Measurements from ENCODE around the gene NCK1. TPM values are rescaled to one million over a fixed set of nuclear protein-coding genes. Genes with fewer than 3 reads are reported as not detected.

Gene NCK1
- total RNA-seq, 4 donors from 2014 or later, result 34.9 to 57.7 (median 50.8) TPM

DNA sequence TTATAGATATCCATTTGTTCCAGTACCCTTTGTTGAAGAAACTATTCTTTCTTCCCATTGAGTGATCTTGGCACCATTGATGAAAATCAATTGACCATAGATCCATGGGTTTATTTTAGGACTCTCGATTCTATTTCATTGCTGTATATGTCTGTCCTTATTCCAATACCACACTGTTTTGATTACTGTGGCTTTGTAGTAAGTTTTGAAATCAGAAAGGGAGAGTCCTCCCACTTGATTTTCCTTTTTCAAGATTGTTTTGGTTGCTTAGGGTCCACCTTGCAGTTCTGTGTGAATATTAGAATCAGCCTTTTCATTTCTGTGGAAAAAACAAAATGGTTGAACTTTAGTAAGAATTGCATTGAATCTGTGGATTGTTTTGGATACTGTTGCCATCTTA lies 75.2 kb downstream of the NCK1 start:
- ATAC-seq (ENCODE audit: low FRiP score) (no peak), DNase-seq (ENCODE audit: low spot score) (no peak)
- no peak for TF ChIP-seq CTCF (IDR thresholded peaks at IDR 0.05)

- TF ChIP-seq CTCF (IDR thresholded peaks at IDR 0.05), result no peak
- no peak for DNase-seq (ENCODE audit: low spot score)
- ATAC-seq (ENCODE audit: low FRiP score), result no peak
Observed at GRCh38 chr3:136937851-136938250, 75.8 kb downstream of the NCK1 start.

DNA sequence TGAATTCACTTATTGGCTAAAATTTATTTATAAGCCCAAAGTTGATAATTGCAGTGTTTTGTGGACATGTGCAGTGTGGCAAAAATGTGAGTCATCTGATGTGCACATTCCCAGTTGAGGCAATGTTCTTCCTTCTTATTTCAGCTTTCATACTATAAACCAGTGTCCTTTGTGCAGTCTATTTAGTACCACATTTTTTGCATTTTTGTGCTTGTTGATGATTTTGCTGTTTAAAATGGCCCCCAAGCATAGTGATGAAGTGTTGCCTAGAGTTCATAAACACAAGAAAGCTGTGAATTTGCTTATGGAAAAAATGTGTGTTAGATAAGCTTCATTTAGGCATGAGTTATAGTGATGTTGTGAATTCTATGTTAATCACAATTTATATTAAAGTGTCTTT lies 76.3 kb downstream of the NCK1 start:
- DNase-seq (ENCODE audit: low spot score), result no peak
- no peak for TF ChIP-seq CTCF (IDR thresholded peaks at IDR 0.05)
- no peak for ATAC-seq (ENCODE audit: low FRiP score)

DNA sequence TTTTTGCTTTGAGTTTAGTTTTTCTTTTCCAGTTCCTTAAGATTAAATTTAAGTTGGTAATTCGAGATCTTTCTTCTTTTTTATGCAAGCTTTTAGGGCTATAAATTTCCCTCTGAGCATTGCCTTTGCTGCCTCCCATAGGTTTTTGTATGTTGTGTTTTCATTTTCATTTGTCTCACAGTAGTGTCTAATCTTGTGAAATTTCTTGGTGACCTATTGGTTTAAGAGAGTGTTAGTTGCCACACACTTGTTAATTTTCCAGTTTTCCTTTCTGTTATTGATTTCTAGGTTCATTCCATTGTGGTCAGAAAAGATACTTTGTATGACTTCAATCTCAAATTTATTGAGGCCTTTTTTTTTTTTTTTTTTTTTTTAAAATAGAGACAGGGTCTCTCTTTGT lies 77.5 kb downstream of the NCK1 start:
- TF ChIP-seq CTCF (IDR thresholded peaks at IDR 0.05), result no peak
- no peak for DNase-seq (ENCODE audit: low spot score)
- no peak for ATAC-seq (ENCODE audit: low FRiP score)

GRCh38 chr3:136942803-136943202 lies 80.8 kb downstream of the NCK1 start:
- no peak for DNase-seq (ENCODE audit: low spot score)
- TF ChIP-seq CTCF (IDR thresholded peaks at IDR 0.05), result no peak
- ATAC-seq (ENCODE audit: low FRiP score), result no peak

DNA sequence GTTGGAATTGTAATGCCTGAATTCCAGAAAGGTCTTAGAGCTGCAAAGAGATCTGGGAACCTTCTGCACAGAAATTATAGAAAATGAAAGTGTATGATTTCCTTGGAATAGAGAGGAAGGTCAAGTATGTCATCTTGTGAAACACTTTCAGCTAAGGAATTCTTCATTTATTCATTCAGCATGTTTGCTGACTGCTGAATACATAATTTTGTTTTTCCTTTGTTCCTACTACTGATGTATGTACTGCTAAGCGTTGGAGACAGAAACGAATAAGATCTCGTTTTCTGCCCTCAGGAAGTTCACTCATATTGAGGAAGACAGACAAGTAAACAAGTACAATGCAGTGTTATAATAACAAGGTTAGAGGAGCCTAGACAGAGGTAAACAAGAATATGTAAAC lies 81.4 kb downstream of the NCK1 start:
- no peak for TF ChIP-seq CTCF (IDR thresholded peaks at IDR 0.05)
- ATAC-seq (ENCODE audit: low FRiP score) (no peak), DNase-seq (ENCODE audit: low spot score) (no peak)

- DNase-seq (ENCODE audit: low spot score) (no peak), ATAC-seq (ENCODE audit: low FRiP score) (no peak)
- TF ChIP-seq CTCF (IDR thresholded peaks at IDR 0.05), result no peak
Observed at GRCh38 chr3:136946978-136947377, 85.0 kb downstream of the NCK1 start.

Measured in omental fat pad (tissue), 4 donors.